ENCODE data around the gene SOHLH2.

The SOHLH2 gene

DNA sequence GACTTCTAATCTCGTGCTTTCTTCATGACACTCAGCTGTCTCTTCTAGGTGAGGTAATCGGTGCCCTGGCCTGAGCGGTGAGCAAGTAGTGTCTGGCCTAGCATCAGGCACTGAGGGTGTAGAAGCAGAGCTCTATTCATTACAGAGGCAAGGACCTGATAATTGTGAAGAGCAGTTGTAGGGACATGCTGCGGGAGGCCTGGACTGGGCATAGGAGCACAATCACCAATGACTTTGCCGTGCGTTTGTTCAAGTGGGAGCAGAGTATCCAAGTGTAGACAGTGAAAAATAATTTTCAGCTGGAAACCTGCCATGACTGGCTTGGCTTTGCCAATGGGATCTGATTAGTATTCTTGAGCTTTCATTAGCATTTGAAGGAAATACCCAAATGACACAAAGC, 51.1 kb downstream of the SOHLH2 start:
- Histone ChIP-seq H3K36me3 (ENCODE audit: control insufficient read depth, insufficient read depth, low read length) (no peaks in the 10 kb centered on the region), H3K79me2 (no peaks in the 10 kb centered on the region), H2AFZ (peak overlapping the region; percentile 22), H3K4me3 (ENCODE audit: low read depth, low read length) (no peak overlapping the region), H3K9ac (no peak overlapping the region), H3K27ac (peak overlapping the region; percentile 36), H3K4me2 (ENCODE audit: low read length) (no peak overlapping the region), H3K9me3 (ENCODE audit: control insufficient read depth, low read length) (no peaks in the 10 kb centered on the region), H3K4me1 (peaks cover 3% of the 10 kb centered on the region), H3K27me3 (ENCODE audit: control insufficient read depth, insufficient read depth, low read length) (no peaks in the 10 kb centered on the region)
- TF ChIP-seq, protein P1, sequence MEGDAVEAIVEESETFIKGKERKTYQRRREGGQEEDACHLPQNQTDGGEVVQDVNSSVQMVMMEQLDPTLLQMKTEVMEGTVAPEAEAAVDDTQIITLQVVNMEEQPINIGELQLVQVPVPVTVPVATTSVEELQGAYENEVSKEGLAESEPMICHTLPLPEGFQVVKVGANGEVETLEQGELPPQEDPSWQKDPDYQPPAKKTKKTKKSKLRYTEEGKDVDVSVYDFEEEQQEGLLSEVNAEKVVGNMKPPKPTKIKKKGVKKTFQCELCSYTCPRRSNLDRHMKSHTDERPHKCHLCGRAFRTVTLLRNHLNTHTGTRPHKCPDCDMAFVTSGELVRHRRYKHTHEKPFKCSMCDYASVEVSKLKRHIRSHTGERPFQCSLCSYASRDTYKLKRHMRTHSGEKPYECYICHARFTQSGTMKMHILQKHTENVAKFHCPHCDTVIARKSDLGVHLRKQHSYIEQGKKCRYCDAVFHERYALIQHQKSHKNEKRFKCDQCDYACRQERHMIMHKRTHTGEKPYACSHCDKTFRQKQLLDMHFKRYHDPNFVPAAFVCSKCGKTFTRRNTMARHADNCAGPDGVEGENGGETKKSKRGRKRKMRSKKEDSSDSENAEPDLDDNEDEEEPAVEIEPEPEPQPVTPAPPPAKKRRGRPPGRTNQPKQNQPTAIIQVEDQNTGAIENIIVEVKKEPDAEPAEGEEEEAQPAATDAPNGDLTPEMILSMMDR (IDR thresholded peaks at IDR 0.05): no peak

GRCh38 chr13:36160297-36160696, 54.1 kb downstream of the SOHLH2 start:
- Histone ChIP-seq H3K27ac (no peak overlapping the region), H3K4me2 (ENCODE audit: low read length) (no peak overlapping the region), H3K79me2 (no peaks in the 10 kb centered on the region), H3K27me3 (ENCODE audit: control insufficient read depth, insufficient read depth, low read length) (no peaks in the 10 kb centered on the region), H3K9ac (no peak overlapping the region), H2AFZ (no peak overlapping the region), H3K36me3 (ENCODE audit: control insufficient read depth, insufficient read depth, low read length) (no peaks in the 10 kb centered on the region), H3K9me3 (ENCODE audit: control insufficient read depth, low read length) (no peaks in the 10 kb centered on the region), H3K4me1 (peaks cover 3% of the 10 kb centered on the region), H3K4me3 (ENCODE audit: low read depth, low read length) (no peak overlapping the region)
- TF ChIP-seq, protein P1 (IDR thresholded peaks at IDR 0.05): no peak

GRCh38 chr13:36158611-36159010, 55.7 kb downstream of the SOHLH2 start:
- H3K4me3 ChIP-seq (ENCODE audit: low read depth, low read length): no peak overlapping the region
- TF ChIP-seq, protein P1 (IDR thresholded peaks at IDR 0.05): no peak
- no peaks in the 10 kb centered on the region for H3K36me3 ChIP-seq (ENCODE audit: control insufficient read depth, insufficient read depth, low read length)
- no peak overlapping the region for H2AFZ ChIP-seq
- H3K4me2 ChIP-seq (ENCODE audit: low read length): no peak overlapping the region
- no peaks in the 10 kb centered on the region for H3K27me3 ChIP-seq (ENCODE audit: control insufficient read depth, insufficient read depth, low read length)
- H3K79me2 ChIP-seq: no peaks in the 10 kb centered on the region
- peaks cover 3% of the 10 kb centered on the region for H3K4me1 ChIP-seq
- no peaks in the 10 kb centered on the region for H3K9me3 ChIP-seq (ENCODE audit: control insufficient read depth, low read length)
- no peak overlapping the region for H3K27ac ChIP-seq
- no peak overlapping the region for H3K9ac ChIP-seq

DNA sequence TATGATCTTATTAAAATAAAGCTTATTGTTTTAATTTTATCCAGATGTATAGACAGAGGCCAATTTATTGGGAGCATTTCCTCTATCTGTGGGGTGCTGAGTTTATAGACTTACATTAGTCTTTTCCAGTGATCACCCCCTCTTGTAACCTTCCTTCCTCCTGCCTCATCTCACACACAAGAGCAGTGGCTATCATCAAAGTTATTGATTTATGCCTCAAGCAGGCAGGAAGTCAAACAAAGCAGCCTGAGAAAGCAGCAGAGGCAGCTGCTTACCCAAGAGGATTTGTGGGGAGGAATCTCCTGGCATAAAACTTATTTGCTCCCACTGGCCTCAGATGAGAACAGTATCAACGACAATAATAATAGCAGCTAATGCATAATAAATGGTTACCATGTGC, 56.9 kb downstream of the SOHLH2 start:
- Histone ChIP-seq H3K79me2 (no peaks in the 10 kb centered on the region), H3K9ac (no peak overlapping the region), H2AFZ (no peak overlapping the region), H3K36me3 (ENCODE audit: control insufficient read depth, insufficient read depth, low read length) (no peaks in the 10 kb centered on the region), H3K4me3 (ENCODE audit: low read depth, low read length) (no peak overlapping the region), H3K4me2 (ENCODE audit: low read length) (no peak overlapping the region), H3K9me3 (ENCODE audit: control insufficient read depth, low read length) (no peaks in the 10 kb centered on the region), H3K4me1 (no peaks in the 10 kb centered on the region), H3K27ac (no peak overlapping the region), H3K27me3 (ENCODE audit: control insufficient read depth, insufficient read depth, low read length) (no peaks in the 10 kb centered on the region)
- TF ChIP-seq, protein P1 (IDR thresholded peaks at IDR 0.05): no peak

DNA sequence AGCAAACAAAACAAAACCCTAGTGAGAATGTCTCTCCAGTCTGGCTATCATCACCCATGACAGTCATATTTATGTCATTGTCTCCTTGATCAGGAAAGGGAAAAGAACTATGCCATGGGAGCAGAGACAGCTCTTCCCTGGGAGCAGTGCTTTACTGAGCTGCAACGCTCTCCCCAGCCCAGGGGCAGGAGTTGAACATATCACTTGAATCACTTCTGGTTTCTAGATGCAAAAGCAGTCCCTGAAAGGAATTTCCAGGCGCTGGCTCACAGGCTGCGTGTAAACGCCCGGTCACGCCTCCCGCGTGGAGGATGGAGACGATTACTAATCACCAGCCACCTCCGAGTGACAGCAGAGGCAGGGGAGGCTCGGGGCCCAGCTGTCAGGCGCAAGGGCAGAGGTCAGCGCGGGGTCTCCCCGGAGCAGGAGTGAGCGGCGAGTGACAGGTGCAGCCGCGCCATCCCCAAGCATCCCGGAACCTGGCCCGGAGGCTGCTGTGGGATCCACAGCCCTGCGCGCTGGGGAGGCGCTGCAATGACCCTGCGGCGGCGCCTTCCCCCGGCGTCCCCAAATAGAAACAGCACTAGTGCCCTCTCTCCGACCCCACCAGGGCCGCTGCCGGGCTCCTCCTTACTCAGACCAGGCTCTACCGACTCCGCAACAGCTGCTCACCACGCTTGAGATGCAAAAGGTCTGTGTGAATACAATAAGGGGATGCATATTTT, 59.6 kb downstream of the SOHLH2 start:
- Histone ChIP-seq H3K4me1 (no peaks in the 10 kb centered on the region), H3K36me3 (ENCODE audit: control insufficient read depth, insufficient read depth, low read length) (no peaks in the 10 kb centered on the region), H3K27ac (no peak overlapping the region), H3K9ac (no peak overlapping the region), H3K9me3 (ENCODE audit: control insufficient read depth, low read length) (no peaks in the 10 kb centered on the region), H3K4me3 (ENCODE audit: low read depth, low read length) (no peak overlapping the region), H3K79me2 (no peaks in the 10 kb centered on the region), H2AFZ (peak overlapping the region; percentile 71), H3K4me2 (ENCODE audit: low read length) (no peak overlapping the region), H3K27me3 (ENCODE audit: control insufficient read depth, insufficient read depth, low read length) (no peaks in the 10 kb centered on the region)
- TF ChIP-seq, protein P1 (IDR thresholded peaks at IDR 0.05): no peak
